Measurements from ENCODE around the gene GIPC1. TPM values are rescaled to one million over a fixed set of nuclear protein-coding genes. Genes with fewer than 3 reads are reported as not detected.

The GIPC1 gene
- total RNA-seq, 1 experiment from 2014 or later, result 205 TPM

DNA sequence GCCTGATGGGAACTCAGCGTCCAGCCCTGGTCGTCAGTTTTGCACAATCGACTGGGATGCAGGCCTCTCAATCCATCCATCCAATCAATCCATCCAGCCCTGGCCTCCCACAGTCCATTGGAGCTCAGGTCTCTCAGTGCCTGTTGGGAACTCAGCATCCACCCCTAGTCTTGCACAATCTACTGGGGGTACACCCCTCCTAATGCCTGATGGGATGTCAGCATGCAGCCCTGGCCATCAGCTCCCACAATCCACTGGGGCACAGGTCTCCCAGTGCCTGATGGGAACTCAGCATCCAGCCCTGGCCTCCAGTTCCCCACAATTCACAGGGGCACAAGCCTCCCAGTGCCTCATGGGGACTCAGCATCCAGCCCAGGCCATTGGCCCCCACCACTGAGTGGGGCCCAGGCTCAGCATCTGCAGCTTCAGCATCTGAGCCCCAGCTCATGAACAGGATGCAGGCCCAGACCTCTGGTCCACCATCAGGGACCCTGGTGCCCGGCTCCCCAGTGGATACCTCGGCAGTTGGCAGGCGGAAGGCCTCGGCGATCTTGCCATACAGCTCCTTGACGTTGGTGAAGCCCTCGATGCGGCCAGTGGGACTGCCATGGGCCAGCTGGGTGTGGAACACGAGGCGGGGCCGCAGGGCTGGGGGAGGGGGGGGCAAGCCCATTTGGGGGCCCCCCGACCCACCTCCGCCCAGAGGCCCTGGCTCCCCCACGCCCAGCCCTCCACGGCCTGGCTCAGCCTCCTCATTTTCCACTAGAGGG is 13.6 kb downstream of the GIPC1 start:
- intact Hi-C loops (cut with micrococcal nuclease; ENCODE audit: unreplicated experiment), result no loop called here
- peaks cover 47% of the 10 kb centered on the region for H3K79me2 ChIP-seq (ENCODE audit: low read depth)
- peaks cover 51% of the 10 kb centered on the region for H3K36me3 ChIP-seq (ENCODE audit: low read depth)
- H4K20me1 ChIP-seq (ENCODE audit: insufficient read depth), result peaks cover 86% of the 10 kb centered on the region
- no peak for DNase-seq
- CTCF ChIA-PET, result no interaction called here
- no peak overlapping the region for H3K27ac ChIP-seq
- POLR2A ChIA-PET (ENCODE audit: unreplicated experiment), result no interaction called here
- peaks cover 9% of the 10 kb centered on the region for H3K4me1 ChIP-seq (replicated peaks; ENCODE audit: insufficient read depth)
- TF ChIP-seq, protein P1, sequence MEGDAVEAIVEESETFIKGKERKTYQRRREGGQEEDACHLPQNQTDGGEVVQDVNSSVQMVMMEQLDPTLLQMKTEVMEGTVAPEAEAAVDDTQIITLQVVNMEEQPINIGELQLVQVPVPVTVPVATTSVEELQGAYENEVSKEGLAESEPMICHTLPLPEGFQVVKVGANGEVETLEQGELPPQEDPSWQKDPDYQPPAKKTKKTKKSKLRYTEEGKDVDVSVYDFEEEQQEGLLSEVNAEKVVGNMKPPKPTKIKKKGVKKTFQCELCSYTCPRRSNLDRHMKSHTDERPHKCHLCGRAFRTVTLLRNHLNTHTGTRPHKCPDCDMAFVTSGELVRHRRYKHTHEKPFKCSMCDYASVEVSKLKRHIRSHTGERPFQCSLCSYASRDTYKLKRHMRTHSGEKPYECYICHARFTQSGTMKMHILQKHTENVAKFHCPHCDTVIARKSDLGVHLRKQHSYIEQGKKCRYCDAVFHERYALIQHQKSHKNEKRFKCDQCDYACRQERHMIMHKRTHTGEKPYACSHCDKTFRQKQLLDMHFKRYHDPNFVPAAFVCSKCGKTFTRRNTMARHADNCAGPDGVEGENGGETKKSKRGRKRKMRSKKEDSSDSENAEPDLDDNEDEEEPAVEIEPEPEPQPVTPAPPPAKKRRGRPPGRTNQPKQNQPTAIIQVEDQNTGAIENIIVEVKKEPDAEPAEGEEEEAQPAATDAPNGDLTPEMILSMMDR (conservative IDR thresholded peaks at IDR 0.05), result no peak
- TF ChIP-seq EZH2 (IDR thresholded peaks at IDR 0.05; ENCODE audit: low read depth), result no peak
- H3K4me2 ChIP-seq, result no peak overlapping the region
- no peaks in the 10 kb centered on the region for H3K27me3 ChIP-seq (ENCODE audit: insufficient read depth, low read depth)
- H3K9me2 ChIP-seq (ENCODE audit: insufficient read depth), result no peaks in the 10 kb centered on the region
- H3F3A ChIP-seq (ENCODE audit: insufficient read depth, low read depth), result peaks cover 84% of the 10 kb centered on the region
- H3K9me3 ChIP-seq (ENCODE audit: insufficient read depth, low read depth), result no peaks in the 10 kb centered on the region
- BruUV-seq (replicated peaks), result no TSS peak
- H2AFZ ChIP-seq, result no peak overlapping the region
- H3K4me3 ChIP-seq, result no peak overlapping the region

DNA sequence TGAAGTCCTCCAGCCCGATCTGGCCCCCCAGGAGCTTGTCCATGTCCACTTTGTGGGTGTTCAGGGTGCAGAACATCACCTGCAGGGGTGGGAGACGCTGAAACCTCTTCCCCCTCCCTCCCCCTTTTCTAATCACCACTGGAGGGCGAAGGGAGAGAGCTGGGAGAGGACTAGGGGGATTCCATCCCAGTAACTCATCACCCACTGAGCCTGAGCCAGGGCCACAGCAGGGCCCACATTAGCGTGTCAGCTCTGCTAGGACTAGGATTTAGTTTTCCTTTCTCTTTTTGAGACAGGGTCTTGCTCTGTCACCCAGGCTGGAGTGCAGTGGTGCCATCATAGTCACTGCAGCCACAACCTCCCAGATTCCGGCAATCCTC is 15.2 kb downstream of the GIPC1 start:
- DNase-seq, result no peak
- intact Hi-C loops (cut with micrococcal nuclease; ENCODE audit: unreplicated experiment), result no loop called here
- Histone ChIP-seq H3K27ac (no peak overlapping the region), H3K9me3 (ENCODE audit: insufficient read depth, low read depth) (no peaks in the 10 kb centered on the region), H3K36me3 (ENCODE audit: low read depth) (peaks cover 37% of the 10 kb centered on the region), H4K20me1 (ENCODE audit: insufficient read depth) (peaks cover 69% of the 10 kb centered on the region), H3K27me3 (ENCODE audit: insufficient read depth, low read depth) (no peaks in the 10 kb centered on the region), H2AFZ (no peak overlapping the region), H3K9me2 (ENCODE audit: insufficient read depth) (no peaks in the 10 kb centered on the region), H3K4me3 (no peak overlapping the region), H3K79me2 (ENCODE audit: low read depth) (peaks cover 30% of the 10 kb centered on the region), H3F3A (ENCODE audit: insufficient read depth, low read depth) (peaks cover 84% of the 10 kb centered on the region), H3K4me1 (replicated peaks; ENCODE audit: insufficient read depth) (peaks cover 25% of the 10 kb centered on the region), H3K4me2 (no peak overlapping the region)
- ChIA-PET CTCF (interaction anchor here (0.5 to 0.6 kb wide), 3 partner anchors 14 to 63 kb away, joined by 4 read pairs; no protein-coding TSS in a partner anchor), POLR2A (ENCODE audit: unreplicated experiment) (no interaction called here)
- TF ChIP-seq EZH2 (IDR thresholded peaks at IDR 0.05; ENCODE audit: low read depth), result no peak
- TF ChIP-seq, protein P1 (conservative IDR thresholded peaks at IDR 0.05), result no peak
- BruUV-seq (replicated peaks), result no TSS peak

DNA sequence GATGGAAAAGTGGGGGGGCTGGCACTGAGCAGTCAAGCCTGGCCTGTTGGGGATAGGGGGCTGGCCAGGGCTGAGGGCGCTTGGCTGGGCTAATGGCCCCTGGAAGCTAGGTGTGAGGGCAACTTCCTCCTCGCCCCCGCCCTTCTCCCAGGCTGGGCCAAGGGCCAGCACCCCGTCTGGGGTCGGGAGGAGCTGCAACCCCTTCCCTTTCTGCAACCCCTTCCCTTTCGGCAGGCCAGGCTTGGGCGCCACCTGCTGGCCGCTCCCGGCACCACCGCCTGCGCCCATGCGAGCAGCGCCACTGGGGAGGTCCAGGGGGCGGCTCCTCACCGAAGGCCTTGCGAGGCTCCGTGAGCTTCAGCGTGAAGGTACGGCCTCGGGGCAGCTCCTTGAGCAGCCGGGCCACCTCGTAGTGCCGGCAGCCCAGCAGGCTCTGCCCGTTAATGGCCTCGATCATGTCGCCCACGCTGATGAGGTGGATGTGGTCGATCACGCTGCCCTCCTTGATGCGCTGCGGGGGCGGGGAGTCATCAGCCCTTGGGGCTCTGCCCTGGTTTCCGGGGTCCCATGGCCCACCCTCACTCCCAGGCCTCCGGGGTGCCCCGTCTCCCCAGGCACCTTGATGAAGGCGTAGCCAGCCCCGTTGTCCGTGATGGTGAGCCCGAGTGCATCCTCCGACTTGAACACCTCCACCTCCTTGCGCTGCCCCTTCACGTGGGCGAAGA is 15.8 kb downstream of the GIPC1 start:
- DNase-seq, result peak in 1 of 2 experiments; percentile 47
- POLR2A ChIA-PET (ENCODE audit: unreplicated experiment), result interaction anchor here (0.7 kb wide), 1 partner anchor 343 kb away, joined by 4 read pairs; no protein-coding TSS in a partner anchor
- CTCF ChIA-PET, result interaction anchor here (0.5 to 0.7 kb wide), 2 partner anchors 30 to 1285 kb away, joined by 4 to 5 read pairs; no protein-coding TSS in a partner anchor

More for the DNA sequence above, 15.8 kb downstream of the GIPC1 start:
- H3K36me3 ChIP-seq (ENCODE audit: low read depth), result peaks cover 37% of the 10 kb centered on the region
- no peak overlapping the region for H3K27ac ChIP-seq
- no peaks in the 10 kb centered on the region for H3K9me3 ChIP-seq (ENCODE audit: insufficient read depth, low read depth)
- peaks cover 26% of the 10 kb centered on the region for H3K79me2 ChIP-seq (ENCODE audit: low read depth)
- peaks cover 30% of the 10 kb centered on the region for H3K4me1 ChIP-seq (replicated peaks; ENCODE audit: insufficient read depth)
- intact Hi-C loops (cut with micrococcal nuclease; ENCODE audit: unreplicated experiment), result loop anchor here (5.0 kb wide), 2 partner anchors 37 to 343 kb away; partner anchors contain the start of genes ASF1B and DNAJB1
- BruUV-seq (replicated peaks), result no TSS peak
- no peaks in the 10 kb centered on the region for H3K9me2 ChIP-seq (ENCODE audit: insufficient read depth)
- no peak overlapping the region for H2AFZ ChIP-seq
- peaks cover 88% of the 10 kb centered on the region for H3F3A ChIP-seq (ENCODE audit: insufficient read depth, low read depth)
- H4K20me1 ChIP-seq (ENCODE audit: insufficient read depth), result peaks cover 67% of the 10 kb centered on the region
- H3K4me2 ChIP-seq, result no peak overlapping the region
- no peak for TF ChIP-seq EZH2 (IDR thresholded peaks at IDR 0.05; ENCODE audit: low read depth)
- TF ChIP-seq, protein P1 (conservative IDR thresholded peaks at IDR 0.05), result peak; percentile 94
- no peak overlapping the region for H3K4me3 ChIP-seq
- no peaks in the 10 kb centered on the region for H3K27me3 ChIP-seq (ENCODE audit: insufficient read depth, low read depth)

Data from PC-9 (cell line).